Trophoblast cell (in vitro differentiated cells and primary cell): ENCODE data around the gene DNAH14.
"Not testable (repeated sequence)": the region's sequence is repeated elsewhere in the genome, so short reads cannot be mapped to it uniquely, and the experiment has no call there.

Experiments
- DNase-seq, 2 donors: peaks; one replicate each; pipeline ENCODE4 v3.0.0-alpha.2; 2016
- H2AFZ ChIP-seq: 2 replicates; pipeline ENCODE4 v1.6.1; 2013; ENCODE audit warnings: low read length, moderate library complexity, mild to moderate bottlenecking; ENCODE audit not compliant: insufficient read depth, poor library complexity
- H2AK5ac ChIP-seq: 2 replicates; pipeline ENCODE4 v1.6.1; 2013; ENCODE audit warnings: mild to moderate bottlenecking, low read length
- H2BK120ac ChIP-seq: 2 replicates; pipeline ENCODE4 v1.6.1; 2013; ENCODE audit warnings: low read length, mild to moderate bottlenecking, moderate library complexity; ENCODE audit not compliant: insufficient read depth, poor library complexity
- H2BK12ac ChIP-seq: 2 replicates; pipeline ENCODE4 v1.6.1; 2013; ENCODE audit warnings: mild to moderate bottlenecking, low read length, moderate library complexity
- H2BK5ac ChIP-seq: 2 replicates; pipeline ENCODE4 v1.6.1; 2013; ENCODE audit warnings: low read length, low read depth, moderate library complexity, mild to moderate bottlenecking; ENCODE audit not compliant: poor library complexity
- H3K14ac ChIP-seq: 2 replicates; pipeline ENCODE4 v1.6.1; 2013; ENCODE audit warnings: mild to moderate bottlenecking, low read length
- H3K18ac ChIP-seq: 2 replicates; pipeline ENCODE4 v1.6.1; 2013; ENCODE audit warnings: mild to moderate bottlenecking, low read length
- H3K23ac ChIP-seq: 2 replicates; pipeline ENCODE4 v1.6.1; 2013; ENCODE audit warnings: low read length
- H3K27ac ChIP-seq: 2 replicates; pipeline ENCODE4 v1.5.1; 2013; ENCODE audit warnings: low read depth, mild to moderate bottlenecking, inconsistent platforms, low read length, moderate library complexity
- H3K27me3 ChIP-seq: 2 replicates; pipeline ENCODE4 v1.6.1; 2013; ENCODE audit warnings: inconsistent platforms, mild to moderate bottlenecking, low read length, moderate library complexity; ENCODE audit not compliant: insufficient read depth
- H3K36me3 ChIP-seq, 2 experiments: 1 replicate in 1 of 2; 2 replicates in 1 of 2; pipeline ENCODE4 v1.6.1; 2013; ENCODE audit warnings: low read length in 2 of 2, mild to moderate bottlenecking in 2 of 2, moderate library complexity in 1 of 2; ENCODE audit not compliant: insufficient read depth in 2 of 2, control insufficient read depth in 1 of 2
- H3K4ac ChIP-seq: 2 replicates; pipeline ENCODE4 v1.6.1; 2013; ENCODE audit warnings: low read depth, mild to moderate bottlenecking, low read length, moderate library complexity
- H3K4me1 ChIP-seq, 2 experiments: 1 replicate in 1 of 2; 2 replicates in 1 of 2; pipeline ENCODE4 v1.6.1; 2013; ENCODE audit warnings: low read length in 2 of 2, mild to moderate bottlenecking in 2 of 2, moderate library complexity in 1 of 2; ENCODE audit not compliant: insufficient read depth in 2 of 2, control insufficient read depth in 1 of 2
- H3K4me2 ChIP-seq: 2 replicates; pipeline ENCODE4 v1.6.1; 2013; ENCODE audit warnings: inconsistent platforms, mild to moderate bottlenecking, low read length, moderate library complexity
- H3K4me3 ChIP-seq: 2 replicates; pipeline ENCODE4 v1.5.1; 2013; ENCODE audit warnings: mild to moderate bottlenecking, low read depth, low read length, inconsistent platforms
- H3K79me1 ChIP-seq: one replicate; pipeline ENCODE4 v1.6.1; 2013; ENCODE audit warnings: low read length
- H3K79me2 ChIP-seq: 2 replicates; pipeline ENCODE4 v1.6.1; 2013; ENCODE audit warnings: low read length, mild to moderate bottlenecking; ENCODE audit not compliant: control insufficient read depth, insufficient read depth, poor library complexity
- H3K9ac ChIP-seq: 2 replicates; pipeline ENCODE4 v1.6.1; 2013; ENCODE audit warnings: mild to moderate bottlenecking, low read length
- H3K9me3 ChIP-seq: 2 replicates; pipeline ENCODE4 v1.6.1; 2013; ENCODE audit warnings: low read depth, mild to moderate bottlenecking, control low read depth, inconsistent platforms, low read length; ENCODE audit not compliant: insufficient read depth
- H4K12ac ChIP-seq: 2 replicates; pipeline ENCODE4 v1.6.1; 2013; ENCODE audit warnings: low read depth, mild to moderate bottlenecking, low read length, moderate library complexity
- H4K8ac ChIP-seq: 2 replicates; pipeline ENCODE4 v1.6.1; 2013; ENCODE audit warnings: low read depth, mild to moderate bottlenecking, low read length, moderate library complexity
- H4K91ac ChIP-seq: one replicate; pipeline ENCODE4 v1.6.1; 2013; ENCODE audit warnings: low read depth, mild to moderate bottlenecking, low read length, moderate library complexity
- WGBS: extraction: QIAGEN DNeasy Blood & Tissue Kit; methylation state at CpG from one replicate; pipeline ENCODE4 v1.1.7; 2013; ENCODE audit warnings: missing lambda C conversion rate; ENCODE audit not compliant: insufficient read length, insufficient coverage; ENCODE audit errors: extremely low coverage; 5-methylcytosine and 5-hydroxymethylcytosine counted together

The DNAH14 gene

DNA sequence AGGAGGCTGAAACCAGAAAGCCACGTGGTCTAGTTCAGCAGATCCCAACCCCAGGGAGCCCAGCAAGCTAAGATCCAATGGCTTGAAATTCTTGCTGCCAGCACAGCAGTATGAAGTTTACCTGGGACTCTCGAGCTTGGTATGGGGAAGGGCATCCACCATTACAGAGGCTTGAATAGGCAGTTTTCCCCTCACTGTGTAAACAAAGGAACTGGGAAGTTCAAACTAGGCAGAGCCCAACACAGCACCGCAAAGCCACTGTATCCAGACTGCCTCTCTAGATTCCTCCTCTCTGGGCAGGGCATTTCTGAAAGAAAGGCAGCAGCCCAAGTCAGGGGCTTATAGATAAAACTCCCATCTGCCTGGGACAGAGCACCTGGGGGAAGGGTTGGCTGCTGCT is 280.7 kb downstream of the DNAH14 start:
- no CpG with 5 or more reads among the region's 3 CpGs for WGBS
- H2AK5ac ChIP-seq, result not testable (repeated sequence)

DNA sequence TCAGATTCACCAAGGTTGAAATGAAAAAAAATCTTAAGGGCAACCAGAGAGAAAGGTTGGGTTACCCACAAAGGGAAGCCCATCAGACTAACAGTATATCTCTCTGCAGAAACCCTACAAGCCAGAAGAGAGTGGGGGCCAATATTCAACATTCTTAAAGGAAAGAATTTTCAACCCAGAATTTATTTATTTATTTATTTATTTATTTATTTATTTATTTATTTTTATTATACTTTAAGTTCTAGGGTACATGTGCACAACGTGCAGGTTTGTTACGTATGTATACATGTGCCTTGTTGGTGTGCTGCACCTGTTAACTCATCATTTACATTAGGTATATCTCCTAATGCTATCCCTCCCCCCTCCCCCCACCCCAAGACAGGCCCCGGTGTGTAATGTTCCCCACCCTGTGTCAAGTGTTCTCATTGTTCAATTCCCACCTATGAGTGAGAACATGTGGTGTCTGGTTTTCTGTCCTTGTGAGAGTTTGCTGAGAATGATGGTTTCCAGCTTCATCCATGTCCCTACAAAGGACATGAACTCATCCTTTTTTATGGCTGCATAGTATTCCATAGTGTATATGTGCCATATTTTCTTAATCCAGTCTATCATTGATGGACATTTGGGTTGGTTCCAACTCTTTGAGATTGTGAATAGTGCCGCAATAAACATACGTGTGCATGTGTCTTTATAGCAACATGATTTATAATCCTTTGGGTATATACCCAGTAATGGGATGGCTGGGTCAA is 282.4 kb downstream of the DNAH14 start:
- no CpG with 5 or more reads among the region's 5 CpGs for WGBS

More for the DNA sequence above, 280.7 kb downstream of the DNAH14 start:
- not testable (repeated sequence) for H3K36me3 ChIP-seq, H3K4me3 ChIP-seq, H3K9me3 ChIP-seq, H2BK120ac ChIP-seq, H4K91ac ChIP-seq, DNase-seq, H2BK5ac ChIP-seq, H3K4me2 ChIP-seq, H2BK12ac ChIP-seq, H4K12ac ChIP-seq, H3K4me1 ChIP-seq, H3K18ac ChIP-seq, H3K27ac ChIP-seq, H3K9ac ChIP-seq, H2AFZ ChIP-seq, H3K14ac ChIP-seq, H3K27me3 ChIP-seq, H3K79me2 ChIP-seq, H3K79me1 ChIP-seq, H4K8ac ChIP-seq, H3K4ac ChIP-seq, H3K23ac ChIP-seq

GRCh38 chr1:225224287-225224686 is 294.8 kb downstream of the DNAH14 start:
- peaks cover 0 to 3% of the 10 kb centered on the region in 2 experiments for H3K4me1 ChIP-seq
- H3K27ac ChIP-seq, result no peak overlapping the region
- no peak overlapping the region for H4K12ac ChIP-seq
- H2BK5ac ChIP-seq, result no peak overlapping the region
- no peak overlapping the region for H2BK120ac ChIP-seq
- no peaks in the 10 kb centered on the region for H3K79me2 ChIP-seq
- peaks cover 2% of the 10 kb centered on the region for H3K9me3 ChIP-seq
- no peak overlapping the region for H2AFZ ChIP-seq
- H3K79me1 ChIP-seq, result no peaks in the 10 kb centered on the region
- H3K18ac ChIP-seq, result no peak overlapping the region
- H4K91ac ChIP-seq, result no peak overlapping the region
- no CpG with 5 or more reads among the region's 1 CpG for WGBS
- H3K9ac ChIP-seq, result no peak overlapping the region
- no peaks in the 10 kb centered on the region for H3K27me3 ChIP-seq
- H3K36me3 ChIP-seq, result no peaks in the 10 kb centered on the region
- H3K4me3 ChIP-seq, result no peak overlapping the region
- no peak overlapping the region for H2BK12ac ChIP-seq
- peak; percentile 71 to 96 for DNase-seq
- no peak overlapping the region for H3K4me2 ChIP-seq
- no peak overlapping the region for H4K8ac ChIP-seq
- no peak overlapping the region for H2AK5ac ChIP-seq
- no peak overlapping the region for H3K23ac ChIP-seq
- H3K14ac ChIP-seq, result no peak overlapping the region
- no peak overlapping the region for H3K4ac ChIP-seq

More for the DNA sequence above, 282.4 kb downstream of the DNAH14 start:
- H3K27me3 ChIP-seq, H3K9me3 ChIP-seq, H4K12ac ChIP-seq, H4K8ac ChIP-seq, DNase-seq, H2BK120ac ChIP-seq, H3K36me3 ChIP-seq, H3K4me3 ChIP-seq, H3K79me1 ChIP-seq, H3K9ac ChIP-seq, H3K14ac ChIP-seq, H2AK5ac ChIP-seq, H2AFZ ChIP-seq, H3K18ac ChIP-seq, H4K91ac ChIP-seq, H3K79me2 ChIP-seq, H2BK5ac ChIP-seq, H3K4me1 ChIP-seq, H3K4ac ChIP-seq, H3K4me2 ChIP-seq, H3K23ac ChIP-seq, H2BK12ac ChIP-seq, H3K27ac ChIP-seq: not testable (repeated sequence)

GRCh38 chr1:225225681-225226080 is 296.2 kb downstream of the DNAH14 start:
- Histone ChIP-seq H2BK12ac (no peak overlapping the region), H4K8ac (no peak overlapping the region), H3K9ac (no peak overlapping the region), H2BK120ac (no peak overlapping the region), H3K18ac (no peak overlapping the region), H4K91ac (no peak overlapping the region), H3K14ac (no peak overlapping the region), H3K4me3 (no peak overlapping the region), H3K9me3 (peaks cover 2% of the 10 kb centered on the region), H3K4ac (no peak overlapping the region), H3K79me2 (no peaks in the 10 kb centered on the region), H3K79me1 (no peaks in the 10 kb centered on the region), H3K4me1 (peaks cover 0 to 3% of the 10 kb centered on the region in 2 experiments), H4K12ac (no peak overlapping the region), H3K4me2 (no peak overlapping the region), H2BK5ac (no peak overlapping the region), H3K23ac (no peak overlapping the region), H2AFZ (no peak overlapping the region), H2AK5ac (no peak overlapping the region), H3K36me3 (no peaks in the 10 kb centered on the region), H3K27me3 (no peaks in the 10 kb centered on the region), H3K27ac (no peak overlapping the region)
- no CpG with 5 or more reads among the region's 2 CpGs for WGBS
- peak; percentile 78 to 82 for DNase-seq
